Smooth muscle cell of the brain vasculature (primary cell): Measurements from ENCODE around the gene MICAL3.

Experiments
- DNase-seq: peaks from one replicate; pipeline ENCODE4 v3.0.0-alpha.2; 2012; ENCODE audit warnings: low read depth, low spot score

The MICAL3 gene

DNA sequence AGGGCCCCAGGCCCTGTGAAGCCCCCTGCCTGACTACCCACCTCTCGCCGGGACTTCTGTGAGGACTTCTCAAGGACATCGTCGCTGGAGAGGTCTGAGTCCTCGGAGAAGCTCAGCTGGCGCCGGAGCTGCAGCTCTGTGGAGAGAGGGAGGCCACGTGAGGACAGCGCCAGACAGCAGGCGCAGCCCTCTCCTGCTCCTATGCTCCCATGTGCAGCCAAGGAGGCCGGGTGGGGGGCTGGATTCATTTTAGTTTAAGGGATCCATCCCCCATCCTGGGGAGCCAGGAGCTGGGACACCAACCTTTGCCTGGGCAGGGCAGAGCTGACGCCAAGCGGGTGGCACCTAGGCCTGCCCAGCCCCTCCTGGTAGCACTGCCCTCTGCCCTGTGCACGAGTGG lies 207.7 kb downstream of the MICAL3 start:
- no peak for DNase-seq

DNA sequence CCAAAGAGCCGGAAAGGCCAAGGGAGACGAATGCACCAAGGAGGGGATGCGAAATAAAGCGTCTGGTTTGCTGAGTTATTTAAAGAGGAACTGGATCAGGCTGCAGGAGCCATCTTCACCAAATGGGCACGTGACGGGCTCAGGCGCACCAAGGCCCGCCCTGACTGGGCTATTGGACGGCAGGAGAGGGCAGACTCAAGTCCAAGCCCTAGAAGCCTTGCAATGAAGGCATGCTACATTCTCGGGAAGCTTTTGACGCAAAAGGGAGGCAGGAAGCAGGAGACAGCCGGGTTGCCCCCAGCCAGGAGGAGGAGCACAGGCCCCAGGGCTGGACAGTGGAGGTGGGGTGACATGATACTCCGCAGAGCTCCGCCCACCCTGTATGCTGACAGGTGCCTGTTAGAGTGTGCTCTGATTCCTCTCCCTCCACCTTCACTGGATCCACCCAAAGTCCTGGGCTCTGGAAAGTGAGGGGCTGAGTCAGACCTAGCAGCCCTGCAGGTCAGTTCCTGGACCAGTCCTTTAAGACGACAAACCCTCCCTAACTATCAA lies 208.6 kb downstream of the MICAL3 start:
- no peak for DNase-seq

DNA sequence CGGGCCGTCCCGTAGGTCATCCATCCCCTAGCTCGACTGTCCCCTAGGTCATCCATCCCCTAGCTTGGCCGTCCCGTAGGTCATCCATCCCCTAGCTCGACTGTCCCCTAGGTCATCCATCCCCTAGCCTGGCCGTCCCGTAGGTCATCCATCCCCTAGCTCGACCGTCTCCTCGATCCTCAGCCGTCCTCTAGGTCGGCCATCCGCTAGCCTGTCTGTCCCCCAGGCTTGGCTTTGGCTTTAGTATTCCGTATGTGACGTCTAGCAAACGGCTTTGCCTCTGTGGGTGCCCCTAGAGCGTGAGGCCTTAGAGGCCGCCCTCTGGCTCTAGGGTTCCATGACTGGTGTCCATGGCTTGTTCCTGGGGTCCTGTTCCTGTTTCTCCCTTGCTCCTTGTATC lies 209.5 kb downstream of the MICAL3 start:
- no peak for DNase-seq

DNA sequence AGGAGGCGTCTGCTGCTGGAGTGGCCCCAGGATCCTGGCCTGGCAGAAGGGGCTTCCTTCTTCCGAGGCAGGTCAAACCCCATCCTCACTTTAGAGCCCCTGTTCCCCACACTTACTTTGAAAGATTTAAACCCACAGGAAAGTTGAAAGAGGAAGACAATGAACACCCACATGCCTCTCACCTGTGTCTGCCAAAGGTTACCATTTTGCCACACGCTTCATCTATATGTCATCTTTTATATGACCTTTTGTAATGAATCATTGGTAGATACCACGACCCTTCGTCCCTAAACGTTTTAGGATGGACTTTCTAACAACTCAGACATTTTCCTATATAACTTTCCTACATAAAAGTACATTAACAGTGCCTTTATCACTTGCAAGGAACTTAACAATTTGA lies 210.3 kb downstream of the MICAL3 start:
- no peak for DNase-seq

DNA sequence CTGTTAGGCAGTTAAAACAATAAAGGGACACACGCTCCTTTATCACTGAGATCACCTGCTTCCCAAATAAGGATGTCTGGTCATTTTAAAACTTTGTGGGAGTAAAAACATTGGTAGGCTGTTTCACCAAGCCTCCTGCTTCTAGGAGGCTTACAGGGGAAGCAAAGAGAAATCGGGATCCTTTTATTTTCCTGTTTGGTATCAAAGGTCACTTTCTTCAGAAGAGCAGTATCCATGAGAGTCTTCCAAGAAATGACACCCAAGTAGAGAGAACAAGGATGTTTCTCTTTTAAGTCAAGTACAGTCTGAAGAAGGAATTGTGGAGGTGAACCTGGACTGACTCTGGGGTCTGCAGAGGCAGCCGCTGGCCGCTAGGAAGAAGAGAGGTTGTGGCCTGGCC lies 213.2 kb downstream of the MICAL3 start:
- DNase-seq, result no peak

DNA sequence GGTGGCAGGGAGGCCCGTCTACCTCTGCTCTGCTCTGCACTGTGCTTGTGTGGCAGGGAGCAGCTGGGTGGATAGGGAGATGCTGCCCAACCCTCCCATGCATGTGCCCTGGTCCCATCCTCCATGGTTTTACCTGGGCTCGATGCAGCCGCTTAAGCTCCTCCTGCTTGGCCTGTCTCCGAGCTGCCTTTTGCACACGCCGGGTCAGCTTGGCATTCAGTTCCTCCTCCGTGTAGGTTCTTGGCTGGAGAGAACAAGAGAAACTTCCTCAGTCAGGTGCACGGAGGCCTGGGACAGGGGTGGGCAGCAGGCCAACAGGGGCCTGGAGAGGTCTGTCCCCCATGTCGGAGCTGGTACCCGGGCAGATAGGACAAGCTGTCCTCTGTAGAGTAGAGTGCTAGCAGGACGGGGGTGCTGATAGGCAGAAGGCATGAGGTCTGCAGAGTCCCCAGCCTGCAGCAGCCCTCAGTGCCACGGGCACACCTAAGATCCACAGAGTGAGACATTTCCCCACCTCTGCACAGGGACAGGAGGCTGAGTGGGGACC lies 213.7 kb downstream of the MICAL3 start:
- no peak for DNase-seq

DNA sequence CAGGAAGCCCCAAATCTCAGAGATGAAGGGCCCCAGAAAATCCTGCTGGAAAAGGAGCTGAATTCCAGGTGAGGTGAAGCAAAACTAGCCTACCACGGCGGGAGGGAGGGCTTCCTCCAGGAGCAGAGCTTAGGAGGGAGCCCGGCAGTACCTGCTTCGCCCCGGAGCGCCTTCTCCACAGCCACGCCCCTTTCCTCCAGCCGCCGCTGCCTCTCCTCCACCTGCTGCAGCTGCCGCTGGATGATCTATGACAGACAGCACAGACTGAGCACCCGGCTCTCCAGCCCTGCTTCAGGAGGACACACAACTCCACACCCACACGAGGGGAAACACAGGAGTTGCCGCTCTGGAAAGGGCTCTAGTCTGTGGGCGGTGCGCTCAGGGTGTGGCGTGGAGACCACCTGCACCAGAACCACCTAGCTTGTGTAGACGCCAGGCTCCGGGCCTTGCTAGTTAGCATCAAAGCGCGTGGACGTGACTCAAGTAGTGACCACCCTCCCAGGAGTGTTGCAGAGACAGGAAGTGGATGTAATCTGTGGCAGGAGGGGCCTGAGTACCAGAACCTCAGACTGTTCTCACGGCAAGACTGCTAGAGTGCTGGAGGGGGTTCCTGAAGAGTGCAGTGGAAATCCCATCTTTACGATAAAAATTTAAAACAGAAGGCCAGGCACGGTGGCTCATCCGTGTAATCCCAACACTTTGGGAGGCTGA lies 215.5 kb downstream of the MICAL3 start:
- DNase-seq, result no peak

DNA sequence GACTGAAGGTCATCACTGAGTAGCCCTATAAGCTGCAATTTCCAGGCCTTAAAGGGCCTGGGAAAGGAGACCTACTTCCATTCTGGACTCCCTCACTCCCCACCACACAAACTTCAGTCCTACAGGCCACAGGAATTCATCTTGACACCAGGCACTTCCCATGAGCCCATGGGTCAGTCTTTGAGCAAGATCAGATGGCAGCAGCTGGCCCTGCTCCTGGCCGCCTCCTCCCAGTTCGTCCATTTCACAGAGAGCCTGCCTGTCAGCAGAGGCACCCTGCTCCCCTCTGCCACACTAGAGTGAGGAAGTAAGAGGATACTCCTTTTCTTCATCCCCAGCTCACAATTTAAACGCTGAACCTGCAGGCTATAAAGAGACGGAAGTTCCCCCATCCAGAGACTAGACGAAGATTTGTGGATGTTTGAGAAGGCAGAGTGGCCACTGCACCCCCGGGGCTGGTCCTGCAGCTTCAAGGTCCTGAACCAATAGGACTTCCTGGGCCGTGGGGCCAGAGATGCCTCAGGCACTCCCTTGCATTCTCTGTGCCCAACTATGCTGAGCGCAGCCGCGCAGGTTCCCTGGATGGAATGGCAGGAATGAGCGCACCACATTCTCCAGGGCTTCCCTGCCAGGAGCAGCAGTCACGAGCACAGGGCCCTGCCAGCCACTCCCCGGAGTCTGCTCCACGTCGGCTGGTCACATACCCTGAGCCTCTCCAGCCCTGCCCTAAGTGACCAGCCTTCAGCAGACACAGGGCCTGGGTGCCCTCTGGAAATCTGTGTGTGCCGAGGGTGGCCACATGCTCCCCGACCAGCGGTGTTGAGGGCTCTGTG lies 216.6 kb downstream of the MICAL3 start:
- DNase-seq, result no peak

DNA sequence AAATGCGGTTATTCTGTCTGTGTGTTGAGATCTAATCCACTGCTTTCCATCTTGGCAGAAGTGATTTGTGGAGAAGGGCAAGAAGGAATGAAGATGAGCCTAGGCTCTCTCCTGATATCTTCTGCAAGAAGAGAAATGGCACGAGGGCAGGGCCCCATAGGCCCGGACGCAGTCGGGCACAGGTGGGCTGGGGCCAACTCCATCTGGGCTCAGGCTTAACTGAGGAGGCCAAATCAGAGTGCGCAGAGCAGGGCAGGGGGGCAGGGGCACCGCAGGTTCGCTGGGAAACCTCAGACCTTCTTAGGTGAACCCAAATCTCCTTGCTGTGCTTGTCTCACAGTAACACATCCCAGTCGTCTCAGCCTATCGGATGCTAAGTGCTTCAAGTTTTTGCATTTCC lies 217.3 kb downstream of the MICAL3 start:
- no peak for DNase-seq

DNA sequence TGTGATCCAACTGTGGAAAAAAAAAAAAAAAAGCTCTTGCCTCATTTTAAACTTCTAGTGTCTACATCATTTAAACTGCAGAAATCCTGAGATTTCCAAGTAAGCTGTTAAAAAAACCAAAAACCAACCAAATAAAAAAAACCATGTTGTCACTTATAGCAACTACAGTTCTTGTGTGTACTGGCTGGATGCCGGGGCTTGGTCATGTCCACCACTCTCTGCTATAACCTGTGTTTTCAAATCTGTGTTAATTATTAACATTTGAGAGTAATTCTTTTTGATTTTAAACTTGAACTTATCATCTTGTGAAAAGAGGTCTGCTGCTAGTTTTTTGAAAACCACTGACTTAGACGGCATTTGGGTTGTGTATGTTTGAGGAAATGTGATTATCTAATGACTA lies 217.9 kb downstream of the MICAL3 start:
- DNase-seq, result no peak

DNA sequence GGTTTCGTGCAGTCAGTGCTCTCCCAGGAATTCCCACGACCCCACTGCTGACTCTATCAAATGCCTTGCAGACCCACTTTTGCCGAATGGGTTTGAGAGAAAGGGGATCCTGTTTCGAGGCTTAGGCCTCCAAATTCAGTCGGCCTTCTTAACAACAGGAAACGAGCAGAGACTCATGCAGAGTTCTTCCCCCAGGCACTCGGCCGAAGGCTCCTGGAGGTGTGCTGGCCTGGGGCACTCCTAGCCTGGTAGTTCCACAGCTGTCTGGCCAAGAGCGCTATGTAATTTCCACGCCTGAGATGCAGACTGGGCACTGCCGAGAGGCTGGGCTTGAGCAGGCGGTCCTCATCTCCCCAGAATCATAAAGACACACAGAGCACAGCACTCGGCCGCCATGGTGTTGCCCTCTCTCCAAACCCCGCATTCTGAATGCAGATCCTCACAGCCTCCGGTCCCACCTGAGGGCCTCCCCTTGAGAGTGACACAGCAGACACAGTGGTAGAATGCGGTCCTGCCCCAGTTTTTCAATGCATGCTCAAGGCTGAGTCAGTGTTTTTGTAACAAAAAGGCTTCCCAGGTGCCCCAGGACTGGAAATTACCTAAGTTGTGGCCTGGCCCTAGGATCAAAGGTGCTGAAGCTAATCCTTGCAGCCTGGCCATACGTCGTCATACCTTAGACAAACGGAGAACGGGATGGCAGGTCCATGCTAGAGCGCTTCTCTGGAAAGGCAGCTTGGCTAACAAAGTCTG lies 219.9 kb downstream of the MICAL3 start:
- no peak for DNase-seq

DNA sequence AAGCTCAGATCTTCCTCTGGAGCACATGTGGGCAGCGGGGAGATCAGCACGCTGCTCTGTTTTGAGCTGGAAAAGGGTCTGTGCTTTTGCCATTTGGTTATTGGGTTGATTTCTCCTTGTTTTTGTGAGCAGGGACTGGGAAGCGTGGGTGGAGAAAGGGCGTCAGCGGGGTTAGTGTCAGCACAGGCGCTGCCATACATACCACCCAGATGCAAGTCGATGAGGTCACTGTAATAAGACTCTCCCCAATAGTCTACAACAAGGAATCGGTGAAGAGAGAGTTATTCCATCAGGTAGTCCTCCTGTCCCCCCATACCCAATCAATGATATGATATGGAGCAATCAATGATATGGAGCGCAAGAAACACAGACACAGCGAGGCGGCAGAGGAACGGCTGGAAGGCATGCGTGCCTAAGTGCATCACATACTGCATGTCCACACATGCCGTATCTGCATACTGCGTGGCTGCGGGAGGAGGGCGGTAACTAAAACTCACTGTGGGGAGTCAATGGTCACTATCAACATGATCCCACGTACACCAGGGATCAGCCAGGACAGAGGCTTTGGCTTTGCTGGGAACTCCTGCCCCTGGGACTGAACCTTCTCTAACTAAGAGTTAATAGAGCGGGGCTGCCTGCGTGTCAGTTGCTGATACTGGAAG lies 220.6 kb downstream of the MICAL3 start:
- DNase-seq, result no peak

DNA sequence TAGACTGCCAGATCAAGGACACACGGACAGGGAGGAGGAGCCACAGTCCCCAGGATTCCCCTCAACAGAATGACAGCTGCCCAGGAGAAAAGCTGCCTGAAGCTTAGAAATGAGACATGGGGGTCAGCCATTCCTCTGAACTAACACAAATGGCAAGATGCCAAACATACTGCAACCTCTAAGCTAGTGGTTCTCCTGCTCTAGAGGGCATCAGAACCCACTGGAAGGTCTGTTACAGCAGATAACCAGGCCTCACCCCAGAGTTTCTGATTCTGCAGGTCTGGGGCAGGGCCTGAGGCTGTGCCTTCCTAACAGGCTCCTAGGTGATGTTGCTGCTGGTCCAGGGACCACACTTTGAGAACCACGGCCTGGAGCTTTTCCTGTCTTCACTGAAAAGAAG lies 221.5 kb downstream of the MICAL3 start:
- DNase-seq, result no peak

DNA sequence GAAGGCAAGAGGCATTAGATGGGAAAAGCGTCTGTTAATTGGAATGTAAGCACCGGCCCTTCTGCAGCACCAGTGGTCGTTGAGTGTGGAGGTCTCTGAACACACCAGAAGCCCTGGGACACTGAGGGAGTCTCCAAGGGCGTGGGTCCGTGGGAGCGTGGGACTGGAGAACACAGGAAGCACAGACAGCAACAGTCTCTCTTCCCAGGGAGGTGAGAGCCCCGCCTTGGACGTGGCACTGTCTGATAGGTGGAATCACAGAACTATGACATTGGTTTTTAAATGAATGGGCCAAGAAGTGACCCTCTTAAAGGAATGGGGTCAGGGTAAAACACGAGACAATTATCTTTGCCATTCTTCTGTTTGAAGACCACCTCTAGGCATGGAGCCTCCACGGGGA lies 221.9 kb downstream of the MICAL3 start:
- DNase-seq, result no peak

DNA sequence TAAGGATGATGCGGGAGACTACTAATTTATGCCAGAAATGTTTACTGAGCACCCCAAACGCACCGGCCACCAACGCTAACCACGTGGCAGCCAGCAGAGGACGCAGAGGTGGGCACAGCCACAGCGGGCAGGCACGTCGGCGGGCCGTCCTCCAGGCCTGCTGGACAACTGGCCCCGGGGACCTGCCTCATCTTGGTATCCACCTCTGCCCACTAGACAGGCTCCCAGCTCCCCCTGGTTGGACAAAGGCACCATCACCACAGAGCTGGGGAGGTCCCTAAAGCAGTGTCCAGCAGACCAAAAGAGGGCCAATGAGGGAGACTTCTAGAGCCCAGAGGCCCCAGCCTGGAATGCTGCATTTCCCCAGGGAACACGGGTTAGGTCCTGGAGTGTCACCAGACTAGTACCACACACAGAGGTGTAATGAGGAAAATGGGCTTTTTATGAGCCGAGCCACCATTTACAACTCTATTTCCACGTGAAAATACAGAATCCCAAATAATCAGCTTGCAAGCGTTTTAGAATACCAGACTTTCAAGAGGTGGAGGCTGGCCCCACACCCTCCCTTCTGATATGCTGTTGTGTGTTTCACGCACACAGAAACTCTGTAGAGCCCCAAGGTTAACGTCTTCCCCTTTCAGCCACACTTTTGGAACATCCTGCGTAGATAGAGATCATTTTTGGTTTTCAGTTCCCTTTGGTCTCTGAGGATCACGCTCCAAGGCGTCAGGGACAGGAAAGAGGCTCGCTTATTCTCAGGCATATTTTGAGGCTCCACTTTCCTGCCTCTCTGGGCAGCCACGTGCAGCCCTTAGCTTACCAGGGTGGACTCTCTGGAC lies 226.4 kb downstream of the MICAL3 start:
- DNase-seq, result no peak

DNA sequence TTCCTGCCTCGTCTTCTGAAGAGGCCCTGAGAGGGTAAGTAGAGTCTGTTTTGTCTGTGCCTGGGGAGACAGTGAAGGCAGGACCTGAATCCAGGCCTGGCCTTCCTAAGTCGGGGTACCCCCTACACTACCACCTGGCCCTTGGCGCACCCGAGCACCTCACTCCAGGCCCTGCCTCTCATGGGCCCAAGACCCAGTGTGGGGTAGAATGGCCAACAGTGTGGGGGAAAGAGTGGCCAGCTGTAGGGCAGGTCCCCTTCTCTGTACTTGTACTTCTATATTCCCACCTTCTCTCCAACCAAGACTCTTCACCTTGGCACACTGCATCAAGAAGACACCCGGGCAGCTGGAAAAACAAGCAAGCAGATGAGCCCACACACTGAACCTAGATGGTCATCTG lies 227.7 kb downstream of the MICAL3 start:
- no peak for DNase-seq

DNA sequence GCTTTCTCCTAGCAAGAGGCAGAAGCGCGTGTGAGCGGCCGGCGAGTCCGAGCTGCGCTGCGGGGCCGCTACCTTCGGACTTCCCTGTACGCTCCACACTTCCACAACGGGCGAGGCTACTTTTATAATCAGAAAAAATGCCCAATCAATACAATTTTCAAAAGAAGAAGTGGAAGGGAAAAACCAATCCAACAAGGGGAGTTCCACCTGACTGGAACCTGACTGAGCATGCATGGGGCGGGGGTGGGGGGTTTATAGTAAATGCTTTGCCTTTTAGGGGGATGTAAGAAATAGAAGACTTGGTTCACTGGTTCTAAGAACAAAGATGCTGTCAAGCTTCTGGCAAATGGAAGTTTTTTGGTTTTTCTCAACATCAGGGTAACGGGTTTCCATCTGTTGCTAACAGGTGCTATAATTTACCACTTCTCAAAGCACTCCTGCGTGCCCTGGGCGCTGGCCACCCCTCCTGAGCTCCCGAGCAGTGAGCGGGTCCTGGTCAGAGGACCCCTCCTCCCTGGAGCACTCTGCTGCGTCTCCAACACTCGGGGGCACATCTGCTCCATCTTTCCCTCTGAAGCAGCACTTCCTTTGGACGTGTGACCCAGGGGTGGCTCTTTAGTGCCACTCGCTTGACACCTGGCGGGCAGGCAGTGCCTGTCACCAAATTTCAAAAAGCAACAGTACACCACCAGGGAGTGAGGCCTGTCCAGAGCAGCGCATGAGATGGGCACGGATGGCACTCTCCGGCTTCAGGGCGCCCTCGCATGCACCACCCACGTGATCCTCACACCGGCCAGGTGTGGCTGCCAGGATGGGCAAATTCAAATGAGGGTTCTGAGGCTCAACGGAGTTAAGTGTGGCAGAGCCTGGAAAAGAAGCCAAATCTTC lies 228.5 kb downstream of the MICAL3 start:
- DNase-seq, result no peak

DNA sequence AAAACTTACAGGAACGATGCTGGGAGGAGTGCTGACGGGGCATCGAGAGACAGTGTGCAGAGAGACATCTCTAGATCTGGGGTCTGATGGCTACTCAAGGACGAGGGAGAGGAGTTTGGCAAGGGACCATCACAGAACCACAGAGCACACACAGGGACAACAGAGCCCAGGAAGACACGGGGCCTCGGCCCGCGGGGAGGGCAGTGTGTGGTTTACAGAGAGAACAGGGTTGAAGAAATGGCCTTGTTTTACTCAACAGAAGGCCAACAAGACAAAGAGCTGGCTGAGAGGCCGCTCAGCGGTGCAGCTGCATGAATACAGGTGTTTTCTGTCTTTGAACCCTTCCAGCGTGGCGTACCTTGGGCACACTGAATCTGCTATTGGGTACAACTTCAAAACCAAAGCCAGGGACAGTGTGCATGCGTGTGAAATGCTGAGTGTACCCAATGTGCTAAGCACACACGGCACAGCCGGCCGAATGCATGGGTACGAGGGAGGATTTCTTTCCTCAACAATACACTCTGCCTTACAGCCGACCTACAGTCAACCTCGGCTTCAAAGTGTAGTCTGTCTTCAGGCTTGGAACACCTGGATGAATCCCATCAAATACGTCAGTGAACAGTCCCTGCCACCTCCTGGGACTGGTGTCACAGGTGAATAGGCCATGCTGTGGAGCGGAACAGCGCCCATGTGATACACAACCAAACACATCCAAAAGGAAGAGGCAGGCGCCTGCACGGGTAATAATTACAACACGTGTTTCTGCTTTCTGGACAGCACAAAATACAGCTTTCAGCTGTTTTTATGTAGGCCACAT lies 229.4 kb downstream of the MICAL3 start:
- DNase-seq, result no peak
